ENCODE measurements around the gene FUZ. TPM values are rescaled to one million over a fixed set of nuclear protein-coding genes. Genes with fewer than 3 reads are reported as not detected.

Gene FUZ
- total and polyA plus RNA-seq, 2 of the 8 experiments (the other 6 are each of a cell fraction or from before 2014, with no cell fraction given): 28.4 to 33.9 TPM

DNA sequence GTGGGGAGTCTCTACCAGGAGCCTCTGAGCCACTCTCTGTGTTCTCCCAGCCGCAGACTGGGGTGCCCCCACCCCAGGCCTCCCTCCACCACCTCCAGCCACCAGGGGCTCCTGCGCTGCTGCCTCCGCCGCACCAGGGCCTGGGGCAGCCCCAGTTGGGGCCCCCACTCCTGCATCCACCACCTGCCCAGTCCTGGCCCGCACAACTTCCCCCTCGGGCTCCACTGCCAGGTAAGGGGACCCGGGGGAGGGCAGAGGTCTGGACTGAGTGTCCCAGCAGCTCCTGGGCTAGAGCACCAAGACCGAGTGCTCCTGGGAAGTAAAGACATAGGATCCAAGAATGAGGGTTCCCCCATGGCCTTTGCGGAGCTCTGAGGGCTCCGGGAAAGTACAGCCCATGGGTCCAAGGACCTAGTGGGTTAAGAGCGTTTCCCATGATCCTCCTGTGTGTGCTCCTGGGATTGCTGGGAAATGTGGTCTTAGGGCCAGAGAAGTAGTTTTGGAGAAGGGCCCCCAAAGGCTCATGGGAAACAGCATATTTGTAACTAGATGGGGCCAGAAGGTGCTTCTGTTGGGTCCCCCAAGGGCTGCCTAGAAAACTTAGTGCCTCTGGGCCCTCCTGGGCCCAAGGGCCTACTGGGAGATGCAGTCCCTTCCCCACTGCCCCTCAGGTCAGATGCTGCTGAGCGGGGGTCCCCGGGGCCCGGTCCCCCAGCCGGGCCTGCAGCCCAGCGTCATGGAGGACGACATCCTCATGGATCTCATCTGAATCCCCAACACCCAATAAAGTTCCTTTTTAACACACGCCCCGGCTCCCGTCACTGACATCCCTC lies 23.3 kb upstream of the FUZ start:
- 96% methylated on average over 15 of the region's 20 CpGs; no CpG with 5 or more reads in 1 of the 2 experiments for WGBS, 2 experiments (ENCODE audit: extremely low coverage in 1 of 2, insufficient coverage in 1 of 2, insufficient read length in 1 of 2, insufficient replicate concordance in 2 of 2, low coverage in 1 of 2, low lambda C conversion rate in 2 of 2, missing lambda C conversion rate in 1 of 2)
- CTCF ChIA-PET (ENCODE audit: partially characterized antibody): interaction anchor here (0.8 to 1.0 kb wide), 4 partner anchors 8 to 152 kb away, joined by 3 to 4 read pairs (median 3); no protein-coding TSS in a partner anchor
- no peaks in the 10 kb centered on the region for H3K27me3 ChIP-seq (replicated peaks in 1 of 4; ENCODE audit: control insufficient read depth in 3 of 4, extremely low read depth in 1 of 4, insufficient read depth in 3 of 4, low read length in 3 of 4)
- no peaks in the 10 kb centered on the region for H3K4me1 ChIP-seq (replicated peaks in 1 of 4; ENCODE audit: control insufficient read depth in 3 of 4, insufficient read depth in 4 of 4, low read length in 3 of 4)
- no peak overlapping the region for H3K9ac ChIP-seq (replicated peaks in 1 of 4; ENCODE audit: extremely low read depth in 1 of 4, low read depth in 3 of 4, low read length in 3 of 4)
- peaks cover 1 to 5% of the 10 kb centered on the region in 2 experiments for H4K20me1 ChIP-seq (replicated peaks in 1 of 2; ENCODE audit: control insufficient read depth in 1 of 2, insufficient read depth in 2 of 2, low read length in 2 of 2)
- no peak overlapping the region for H2AFZ ChIP-seq (ENCODE audit: low read length)
- peaks cover 14 to 42% (median 32%) of the 10 kb centered on the region in 4 experiments; a peak in 6 of 8 replicates for H3K36me3 ChIP-seq (ENCODE audit: control insufficient read depth in 2 of 4, insufficient read depth in 4 of 4, low read length in 3 of 4)
- no peak overlapping the region for H2BK120ac ChIP-seq (replicated peaks; ENCODE audit: low read depth, low read length)
- H2BK12ac ChIP-seq (ENCODE audit: low read depth, low read length): no peak overlapping the region
- H2AK5ac ChIP-seq (ENCODE audit: low read depth, low read length): no peak overlapping the region
- H3K56ac ChIP-seq (replicated peaks; ENCODE audit: insufficient read length, low read depth, low read length): no peak overlapping the region
- H3K79me2 ChIP-seq (ENCODE audit: control insufficient read depth in 1 of 2, insufficient read depth in 2 of 2, low read length in 2 of 2): no peaks in the 10 kb centered on the region
- no peak overlapping the region for H4K91ac ChIP-seq (replicated peaks; ENCODE audit: insufficient read length, low read length)
- no peak overlapping the region for H2BK5ac ChIP-seq (ENCODE audit: low read depth, low read length)
- no peak overlapping the region for H3K4me2 ChIP-seq (ENCODE audit: insufficient read depth in 1 of 2, low read depth in 2 of 2, low read length in 2 of 2)
- FAIRE-seq (no peak), DNase-seq (ENCODE audit: low read depth in 1 of 2, low spot score in 2 of 2) (no peak)
- H3K27ac ChIP-seq (ENCODE audit: low read depth, low read length): no peak overlapping the region
- no peak overlapping the region for H4K5ac ChIP-seq (ENCODE audit: insufficient read length, low read depth, low read length)
- H3K79me1 ChIP-seq (ENCODE audit: low read depth, low read length): no peaks in the 10 kb centered on the region
- no peak overlapping the region for H3K18ac ChIP-seq (ENCODE audit: extremely low read depth, low read length)
- H3K4me3 ChIP-seq (ENCODE audit: extremely low read depth in 1 of 4, insufficient read depth in 2 of 4, low read depth in 3 of 4, low read length in 4 of 4): no peak overlapping the region
- H3K4ac ChIP-seq (replicated peaks; ENCODE audit: insufficient read length, low read depth, low read length): no peak overlapping the region
- H3K23me2 ChIP-seq (ENCODE audit: low read depth, low read length): no peaks in the 10 kb centered on the region
- H3K23ac ChIP-seq (ENCODE audit: insufficient read length): no peak overlapping the region
- no peaks in the 10 kb centered on the region for H3K9me3 ChIP-seq (ENCODE audit: insufficient read depth in 2 of 2, low read depth in 1 of 2, low read length in 1 of 2)
- H2BK15ac ChIP-seq (ENCODE audit: low read length): no peak overlapping the region
- no peak overlapping the region for H2BK20ac ChIP-seq (ENCODE audit: low read length)
- H4K8ac ChIP-seq (ENCODE audit: extremely low read depth, insufficient read depth, low read length): no peak overlapping the region
- POLR2A ChIA-PET (ENCODE audit: partially characterized antibody): interaction anchor here (0.9 to 2.3 kb wide), 7 partner anchors 8 to 24 kb away, joined by 4 to 10 read pairs (median 5); no protein-coding TSS in a partner anchor
- no peak overlapping the region for H3K14ac ChIP-seq (ENCODE audit: insufficient read length)
- TF ChIP-seq BACH1 (IDR thresholded peaks at IDR 0.05; ENCODE audit: low read length) (no peak), SP2 (IDR thresholded peaks at IDR 0.05; ENCODE audit: low read length) (no peak), NRF1 (IDR thresholded peaks at IDR 0.05; ENCODE audit: low read depth, low read length) (no peak), JUND (IDR thresholded peaks at IDR 0.05; ENCODE audit: low read length) (no peak), EP300 (IDR thresholded peaks at IDR 0.05; ENCODE audit: borderline replicate concordance in 1 of 2, low read depth in 2 of 2, low read length in 2 of 2) (no peak), BCL11A (IDR thresholded peaks at IDR 0.05; ENCODE audit: low read depth in 2 of 2, low read length in 2 of 2) (no peak), TAF1 (IDR thresholded peaks at IDR 0.05; ENCODE audit: low read depth, low read length) (no peak), POLR2AphosphoS5 (IDR thresholded peaks at IDR 0.05; ENCODE audit: low read depth, low read length) (no peak), NANOG (IDR thresholded peaks at IDR 0.05; ENCODE audit: insufficient read depth, low read depth, low read length, poor library complexity, severe bottlenecking) (no peak)
- TF ChIP-seq, protein P1, sequence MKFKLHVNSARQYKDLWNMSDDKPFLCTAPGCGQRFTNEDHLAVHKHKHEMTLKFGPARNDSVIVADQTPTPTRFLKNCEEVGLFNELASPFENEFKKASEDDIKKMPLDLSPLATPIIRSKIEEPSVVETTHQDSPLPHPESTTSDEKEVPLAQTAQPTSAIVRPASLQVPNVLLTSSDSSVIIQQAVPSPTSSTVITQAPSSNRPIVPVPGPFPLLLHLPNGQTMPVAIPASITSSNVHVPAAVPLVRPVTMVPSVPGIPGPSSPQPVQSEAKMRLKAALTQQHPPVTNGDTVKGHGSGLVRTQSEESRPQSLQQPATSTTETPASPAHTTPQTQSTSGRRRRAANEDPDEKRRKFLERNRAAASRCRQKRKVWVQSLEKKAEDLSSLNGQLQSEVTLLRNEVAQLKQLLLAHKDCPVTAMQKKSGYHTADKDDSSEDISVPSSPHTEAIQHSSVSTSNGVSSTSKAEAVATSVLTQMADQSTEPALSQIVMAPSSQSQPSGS (IDR thresholded peaks at IDR 0.05; ENCODE audit: low read length): no peak

All from H1 (cell line).